HEK293T (cell line): ENCODE data around the gene LARGE1.

Experiments used
- ARNT ChIP-seq: fragments of 450-650 bp; IDR thresholded peaks from 2 replicates; pipeline ENCODE4 v1.6.1; 2017; ENCODE audit warnings: mild to moderate bottlenecking
- BHLHE40 ChIP-seq: fragments of 450-650 bp; IDR thresholded peaks from 2 replicates; pipeline ENCODE4 v1.6.1; 2016; ENCODE audit warnings: mild to moderate bottlenecking, moderate library complexity, borderline replicate concordance
- ELF4 ChIP-seq: fragments of 450-650 bp; IDR thresholded peaks from 2 replicates; pipeline ENCODE4 v1.6.1; 2017; ENCODE audit warnings: antibody characterized with exemption
- FOXA1 ChIP-seq: fragments of 450-650 bp; IDR thresholded peaks from 2 replicates; pipeline ENCODE4 v1.6.1; 2016; ENCODE audit warnings: mild to moderate bottlenecking
- FOXK2 ChIP-seq: fragments of 450-650 bp; IDR thresholded peaks from 2 replicates; pipeline ENCODE4 v1.6.1; 2016; ENCODE audit warnings: mild to moderate bottlenecking
- FOXM1 ChIP-seq: fragments of 450-650 bp; IDR thresholded peaks from 2 replicates; pipeline ENCODE4 v1.6.1; 2017; ENCODE audit warnings: mild to moderate bottlenecking, borderline replicate concordance
- HDGF ChIP-seq: fragments of 450-650 bp; IDR thresholded peaks from 2 replicates; pipeline ENCODE4 v1.6.1; 2017; ENCODE audit warnings: antibody characterized with exemption, borderline replicate concordance
- L3MBTL2 ChIP-seq: fragments of 450-650 bp; conservative IDR thresholded peaks from 2 replicates; pipeline ENCODE4 v1.6.1; 2016; ENCODE audit warnings: mild to moderate bottlenecking
- LEF1 ChIP-seq: fragments of 450-650 bp; IDR thresholded peaks from 2 replicates; pipeline ENCODE4 v1.6.1; 2017; ENCODE audit warnings: mild to moderate bottlenecking, borderline replicate concordance
- NFRKB ChIP-seq: fragments of 450-650 bp; IDR thresholded peaks from 2 replicates; pipeline ENCODE4 v1.6.1; 2016; ENCODE audit warnings: mild to moderate bottlenecking, moderate library complexity
- SP1 ChIP-seq: fragments of 450-650 bp; IDR thresholded peaks from 2 replicates; pipeline ENCODE4 v1.6.1; 2017
- SUZ12 ChIP-seq: fragments of 450-650 bp; IDR thresholded peaks from 2 replicates; pipeline ENCODE4 v1.6.1; 2016; ENCODE audit warnings: mild to moderate bottlenecking
- TARDBP ChIP-seq: fragments of 450-650 bp; IDR thresholded peaks from 2 replicates; pipeline ENCODE4 v1.6.1; 2016
- ZNF384 ChIP-seq: fragments of 450-650 bp; IDR thresholded peaks from 2 replicates; pipeline ENCODE4 v1.6.1; 2016

DNA sequence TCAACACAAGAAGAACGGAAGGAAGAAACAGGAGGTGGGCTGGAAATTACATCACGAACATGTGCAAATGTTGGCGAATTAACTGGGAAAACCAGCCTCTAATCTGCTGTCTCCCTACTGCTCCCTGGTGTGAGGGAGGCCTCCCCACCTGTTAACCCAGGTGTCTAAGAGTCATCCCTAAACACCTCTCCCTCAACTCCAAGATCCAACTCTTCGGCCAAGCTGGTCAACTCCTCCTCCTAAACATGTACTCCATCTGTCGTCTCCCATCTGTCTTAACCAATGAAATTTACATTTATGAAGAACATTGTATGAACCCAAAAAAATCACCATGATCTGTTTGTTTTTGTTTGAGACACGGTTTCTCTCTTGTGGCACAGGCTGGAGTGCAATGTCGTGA is 154.2 kb downstream of the LARGE1 start:
- TF ChIP-seq FOXM1 (no peak), TARDBP (no peak), LEF1 (no peak), SP1 (no peak), NFRKB (no peak), SUZ12 (no peak), BHLHE40 (no peak), ARNT (no peak), FOXA1 (no peak), ZNF384 (no peak), HDGF (no peak), L3MBTL2 (no peak), ELF4 (no peak), FOXK2 (no peak)
